Mesenchymal stem cell (in vitro differentiated cells and primary cell): Measurements from ENCODE around the gene MED19.
"Not testable (repeated sequence)": the region's sequence is repeated elsewhere in the genome, so short reads cannot be mapped to it uniquely, and the experiment has no call there.

Experiments used
- DNase-seq: peaks from one replicate; pipeline ENCODE4 v3.0.0-alpha.2; 2013
- H2AFZ ChIP-seq: one replicate; pipeline ENCODE4 v1.6.1; 2013; ENCODE audit warnings: low read depth, mild to moderate bottlenecking, control low read depth, inconsistent platforms, low read length, moderate library complexity
- H2AK5ac ChIP-seq: 2 replicates; pipeline ENCODE4 v1.6.1; 2013; ENCODE audit warnings: low read length, moderate library complexity, mild to moderate bottlenecking, inconsistent platforms; ENCODE audit not compliant: severe bottlenecking
- H2BK120ac ChIP-seq: one replicate; pipeline ENCODE4 v1.6.1; 2013; ENCODE audit warnings: low read depth, mild to moderate bottlenecking, inconsistent platforms, low read length, moderate library complexity
- H2BK12ac ChIP-seq, 2 experiments: one replicate each; pipeline ENCODE4 v1.6.1; 2013; ENCODE audit warnings: inconsistent platforms in 2 of 2, low read length in 2 of 2, mild to moderate bottlenecking in 2 of 2, moderate library complexity in 2 of 2, control low read depth in 1 of 2
- H2BK15ac ChIP-seq: one replicate; pipeline ENCODE4 v1.6.1; 2013; ENCODE audit warnings: mild to moderate bottlenecking, low read depth, inconsistent platforms; ENCODE audit not compliant: poor library complexity, severe bottlenecking
- H2BK5ac ChIP-seq: 2 replicates; pipeline ENCODE4 v1.6.1; 2013; ENCODE audit warnings: low read depth, mild to moderate bottlenecking, low read length, control low read depth, inconsistent platforms; ENCODE audit not compliant: poor library complexity, severe bottlenecking
- H3K14ac ChIP-seq, 2 experiments: one replicate each; pipeline ENCODE4 v1.6.1; 2013; ENCODE audit warnings: inconsistent platforms in 2 of 2, low read length in 2 of 2, control low read depth in 1 of 2, mild to moderate bottlenecking in 1 of 2, moderate library complexity in 1 of 2
- H3K18ac ChIP-seq, 2 experiments: one replicate each; pipeline ENCODE4 v1.6.1; 2013; ENCODE audit warnings: inconsistent platforms in 2 of 2, low read length in 2 of 2, control low read depth in 1 of 2, low read depth in 1 of 2, mild to moderate bottlenecking in 1 of 2
- H3K23ac ChIP-seq, 2 experiments: one replicate each; pipeline ENCODE4 v1.6.1; 2013; ENCODE audit warnings: inconsistent platforms in 2 of 2, low read length in 2 of 2, mild to moderate bottlenecking in 2 of 2, moderate library complexity in 2 of 2, control low read depth in 1 of 2
- H3K27ac ChIP-seq: 2 replicates; pipeline ENCODE4 v1.5.1; 2013; ENCODE audit warnings: mild to moderate bottlenecking, moderate library complexity, low read length, control low read depth, inconsistent platforms; ENCODE audit not compliant: poor library complexity, severe bottlenecking
- H3K27me3 ChIP-seq, 2 experiments: 2 replicates each; pipeline versions ENCODE4 v1.6.1 to v1.7.0; 2013; ENCODE audit warnings: low read length in 2 of 2, mild to moderate bottlenecking in 2 of 2, moderate library complexity in 2 of 2, control low read depth in 1 of 2, inconsistent platforms in 1 of 2; ENCODE audit not compliant: control insufficient read depth in 1 of 2, insufficient read depth in 1 of 2
- H3K36me3 ChIP-seq, 2 experiments: 2 replicates each; pipeline versions ENCODE4 v1.6.1 to v1.7.0; 2013; ENCODE audit warnings: low read length in 2 of 2, control low read depth in 1 of 2, inconsistent platforms in 1 of 2, low read depth in 1 of 2, mild to moderate bottlenecking in 1 of 2; ENCODE audit not compliant: insufficient read depth in 2 of 2, control insufficient read depth in 1 of 2
- H3K4ac ChIP-seq, 2 experiments: one replicate each; pipeline ENCODE4 v1.6.1; 2013; ENCODE audit warnings: inconsistent platforms in 2 of 2, low read length in 2 of 2, mild to moderate bottlenecking in 2 of 2, moderate library complexity in 2 of 2, control low read depth in 1 of 2, low read depth in 1 of 2
- H3K4me1 ChIP-seq: 2 replicates; pipeline ENCODE4 v1.6.1; 2013; ENCODE audit warnings: low read depth, low read length, control low read depth; ENCODE audit not compliant: control insufficient read depth, insufficient read depth
- H3K4me2 ChIP-seq: 2 replicates; pipeline ENCODE4 v1.6.1; 2013; ENCODE audit warnings: low read length, mild to moderate bottlenecking, inconsistent platforms; ENCODE audit not compliant: poor library complexity, severe bottlenecking
- H3K4me3 ChIP-seq, 2 experiments: 2 replicates each; pipeline versions ENCODE4 v1.5.1 to v1.7.0; 2013; ENCODE audit warnings: low read length in 2 of 2, mild to moderate bottlenecking in 2 of 2, control low read depth in 1 of 2, low read depth in 1 of 2; ENCODE audit not compliant: insufficient read depth in 1 of 2
- H3K79me1 ChIP-seq: replicated peaks from 2 replicates; pipeline ENCODE4 v1.6.1; 2013; ENCODE audit warnings: mild to moderate bottlenecking, control low read depth, low read length, inconsistent platforms; ENCODE audit not compliant: poor library complexity, severe bottlenecking
- H3K9ac ChIP-seq: 2 replicates; pipeline ENCODE4 v1.7.0; 2013; ENCODE audit warnings: mild to moderate bottlenecking, low read length, moderate library complexity
- H3K9me3 ChIP-seq: 2 replicates; pipeline ENCODE4 v1.7.0; 2013; ENCODE audit warnings: mild to moderate bottlenecking, low read length; ENCODE audit not compliant: control insufficient read depth
- H4K8ac ChIP-seq: one replicate; pipeline ENCODE4 v1.6.1; 2013; ENCODE audit warnings: inconsistent platforms, mild to moderate bottlenecking, low read length, moderate library complexity
- H4K91ac ChIP-seq: one replicate; pipeline ENCODE4 v1.6.1; 2013; ENCODE audit warnings: mild to moderate bottlenecking, low read length, inconsistent platforms
- WGBS: methylation state at CpG from one replicate; pipeline ENCODE4 v1.1.7; 2013; ENCODE audit warnings: mixed read lengths; 5-methylcytosine and 5-hydroxymethylcytosine counted together

MED19 gene

GRCh38 chr11:57729479-57729878 lies 17.5 kb upstream of the MED19 start:
- H3K9ac ChIP-seq, result no peak overlapping the region
- H3K27me3 ChIP-seq, result no peaks in the 10 kb centered on the region
- H4K8ac ChIP-seq, result no peak overlapping the region
- H3K23ac ChIP-seq, result no peak overlapping the region
- H3K14ac ChIP-seq, result no peak overlapping the region
- no peaks in the 10 kb centered on the region for H3K4me1 ChIP-seq
- no peak overlapping the region for H4K91ac ChIP-seq
- 98% methylated on average over 4 of the region's 7 CpGs for WGBS
- no peak overlapping the region for H2AFZ ChIP-seq
- H3K18ac ChIP-seq, result no peak overlapping the region
- H2BK5ac ChIP-seq, result no peak overlapping the region
- H3K9me3 ChIP-seq, result no peaks in the 10 kb centered on the region
- no peak overlapping the region for H3K4ac ChIP-seq
- no peak overlapping the region for H3K4me3 ChIP-seq
- H3K36me3 ChIP-seq, result peaks cover 0 to 3% of the 10 kb centered on the region in 2 experiments
- H3K79me1 ChIP-seq, result peaks cover 16% of the 10 kb centered on the region
- no peak overlapping the region for H2BK12ac ChIP-seq
- H3K4me2 ChIP-seq, result no peak overlapping the region
- H2AK5ac ChIP-seq, result no peak overlapping the region
- H2BK120ac ChIP-seq, result no peak overlapping the region
- DNase-seq, result no peak
- H3K27ac ChIP-seq, result no peak overlapping the region
- H2BK15ac ChIP-seq, result no peak overlapping the region

GRCh38 chr11:57728829-57729228 lies 16.8 kb upstream of the MED19 start:
- H3K36me3 ChIP-seq, result no peaks in the 10 kb centered on the region

GRCh38 chr11:57727185-57727584 lies 15.2 kb upstream of the MED19 start:
- H2BK15ac ChIP-seq, result no peak overlapping the region
- H4K91ac ChIP-seq, result no peak overlapping the region
- no peak overlapping the region for H2BK5ac ChIP-seq
- no peak overlapping the region for H3K27ac ChIP-seq
- no peaks in the 10 kb centered on the region for H3K4me1 ChIP-seq
- no peaks in the 10 kb centered on the region for H3K27me3 ChIP-seq
- no peak overlapping the region for H3K4me3 ChIP-seq
- H3K14ac ChIP-seq, result no peak overlapping the region
- H3K4me2 ChIP-seq, result no peak overlapping the region
- H2BK12ac ChIP-seq, result no peak overlapping the region
- WGBS, result 94% methylated on average over 2 of the region's 2 CpGs
- H2AFZ ChIP-seq, result no peak overlapping the region
- H3K18ac ChIP-seq, result no peak overlapping the region
- H3K9ac ChIP-seq, result no peak overlapping the region
- no peak overlapping the region for H2BK120ac ChIP-seq
- H4K8ac ChIP-seq, result no peak overlapping the region
- H3K4ac ChIP-seq, result no peak overlapping the region
- H3K79me1 ChIP-seq, result peaks cover 11% of the 10 kb centered on the region
- no peak for DNase-seq
- H3K36me3 ChIP-seq, result peaks cover 0 to 3% of the 10 kb centered on the region in 2 experiments
- no peak overlapping the region for H3K23ac ChIP-seq
- H2AK5ac ChIP-seq, result no peak overlapping the region
- no peaks in the 10 kb centered on the region for H3K9me3 ChIP-seq

More at GRCh38 chr11:57728829-57729228, 16.8 kb upstream of the MED19 start:
- H3K23ac ChIP-seq, result no peak overlapping the region
- H3K27ac ChIP-seq, result no peak overlapping the region
- no peak overlapping the region for H3K18ac ChIP-seq
- no peak overlapping the region for H2AK5ac ChIP-seq
- H3K14ac ChIP-seq, result no peak overlapping the region
- H2AFZ ChIP-seq, result no peak overlapping the region
- peaks cover 16% of the 10 kb centered on the region for H3K79me1 ChIP-seq
- H3K4ac ChIP-seq, result no peak overlapping the region
- H3K4me1 ChIP-seq, result no peaks in the 10 kb centered on the region
- no peak overlapping the region for H2BK5ac ChIP-seq
- H3K4me3 ChIP-seq, result no peak overlapping the region
- 54% methylated on average over 6 of the region's 7 CpGs for WGBS
- no peak overlapping the region for H2BK12ac ChIP-seq
- no peak overlapping the region for H2BK15ac ChIP-seq
- no peak overlapping the region for H3K4me2 ChIP-seq
- H3K27me3 ChIP-seq, result no peaks in the 10 kb centered on the region
- H2BK120ac ChIP-seq, result no peak overlapping the region
- H3K9me3 ChIP-seq, result no peaks in the 10 kb centered on the region
- H4K91ac ChIP-seq, result no peak overlapping the region
- no peak overlapping the region for H3K9ac ChIP-seq
- H4K8ac ChIP-seq, result no peak overlapping the region
- no peak for DNase-seq

- H3K27ac ChIP-seq, H2AK5ac ChIP-seq, H3K9me3 ChIP-seq, H2BK5ac ChIP-seq, H3K4me2 ChIP-seq, DNase-seq, H4K91ac ChIP-seq, H3K14ac ChIP-seq, H2BK15ac ChIP-seq, H4K8ac ChIP-seq, H3K9ac ChIP-seq, H2AFZ ChIP-seq, H3K18ac ChIP-seq, H3K4ac ChIP-seq, H2BK12ac ChIP-seq, H3K23ac ChIP-seq, H3K79me1 ChIP-seq, H3K4me1 ChIP-seq, H2BK120ac ChIP-seq, H3K4me3 ChIP-seq, H3K27me3 ChIP-seq: not testable (repeated sequence)
- H3K36me3 ChIP-seq, result peaks cover 9 to 18% of the 10 kb centered on the region in 2 experiments
- WGBS, result 97% methylated on average over 5 of the region's 34 CpGs
Measured at GRCh38 chr11:57716726-57717125, 4.7 kb upstream of the MED19 start.
